Kidney tubule cell (primary cell): ENCODE data around the gene TENT5A.
"Not testable (repeated sequence)": the region's sequence is repeated elsewhere in the genome, so short reads cannot be mapped to it uniquely, and the experiment has no call there.

Experiments
- DNase-seq: peaks from one replicate; pipeline ENCODE4 v3.0.0-alpha.2; 2018; ENCODE audit warnings: low spot score

Gene TENT5A

GRCh38 chr6:81750681-81751387, 1.6 kb downstream of the TENT5A start:
- DNase-seq = no peak

GRCh38 chr6:81750200-81750599, 2.3 kb downstream of the TENT5A start:
- no peak for DNase-seq

- DNase-seq = no peak
Measured at GRCh38 chr6:81749707-81750106, 2.8 kb downstream of the TENT5A start.

GRCh38 chr6:81748994-81749393, 3.5 kb downstream of the TENT5A start:
- no peak for DNase-seq

- DNase-seq = no peak
Measured at GRCh38 chr6:81747327-81747726, 5.2 kb downstream of the TENT5A start.

GRCh38 chr6:81744131-81744530, 8.3 kb downstream of the TENT5A start:
- DNase-seq = no peak

GRCh38 chr6:81743649-81744048, 8.8 kb downstream of the TENT5A start:
- DNase-seq = no peak

GRCh38 chr6:81741689-81742088, 10.8 kb downstream of the TENT5A start:
- DNase-seq = no peak

GRCh38 chr6:81740591-81740990, 11.9 kb downstream of the TENT5A start:
- not testable (repeated sequence) for DNase-seq

GRCh38 chr6:81739230-81740195, 13.0 kb downstream of the TENT5A start:
- no peak for DNase-seq

GRCh38 chr6:81736428-81736827, 16.1 kb downstream of the TENT5A start:
- DNase-seq = no peak

GRCh38 chr6:81735756-81736380, 16.6 kb downstream of the TENT5A start:
- DNase-seq = no peak

GRCh38 chr6:81734500-81735150, 17.9 kb downstream of the TENT5A start:
- no peak for DNase-seq

GRCh38 chr6:81734081-81734480, 18.4 kb downstream of the TENT5A start:
- no peak for DNase-seq

- no peak for DNase-seq
Measured at GRCh38 chr6:81731814-81732213, 20.7 kb downstream of the TENT5A start.

GRCh38 chr6:81727876-81728517, 24.5 kb downstream of the TENT5A start:
- DNase-seq = no peak

- DNase-seq = no peak
Measured at GRCh38 chr6:81725127-81725526, 27.4 kb downstream of the TENT5A start.

- DNase-seq = no peak
Measured at GRCh38 chr6:81722506-81723223, 29.8 kb downstream of the TENT5A start.

GRCh38 chr6:81720427-81720826, 32.1 kb downstream of the TENT5A start:
- no peak for DNase-seq

- no peak for DNase-seq
Measured at GRCh38 chr6:81718126-81718525, 34.4 kb downstream of the TENT5A start.

- DNase-seq = no peak
Measured at GRCh38 chr6:81714684-81715083, 37.8 kb downstream of the TENT5A start.
